DMS153 treated with DMSO at 0.1 percent for 48 hours (cell line): ENCODE data around the gene B3GNT4.
"Not testable (repeated sequence)": the region's sequence is repeated elsewhere in the genome, so short reads cannot be mapped to it uniquely, and the experiment has no call there.

Experiments
- DNase-seq: peaks from one replicate; lab custom pipeline; 2025; ENCODE audit not compliant: unreplicated experiment; lab: John Stamatoyannopoulos, UW

B3GNT4 gene

GRCh38 chr12:122187466-122187865 is 16.0 kb upstream of the B3GNT4 start:
- DNase-seq = no peak

- DNase-seq = no peak
Observed at GRCh38 chr12:122189626-122190475, 13.7 kb upstream of the B3GNT4 start.

GRCh38 chr12:122190842-122191668 is 12.5 kb upstream of the B3GNT4 start:
- DNase-seq = no peak

- no peak for DNase-seq
Observed at GRCh38 chr12:122192441-122192840, 11.1 kb upstream of the B3GNT4 start.

- no peak for DNase-seq
Observed at GRCh38 chr12:122194804-122195203, 8.7 kb upstream of the B3GNT4 start.

- DNase-seq = no peak
Observed at GRCh38 chr12:122195405-122195804, 8.1 kb upstream of the B3GNT4 start.

- no peak for DNase-seq
Observed at GRCh38 chr12:122197612-122197966, 5.9 kb upstream of the B3GNT4 start.

- DNase-seq = no peak
Observed at GRCh38 chr12:122199484-122200355, 3.8 kb upstream of the B3GNT4 start.

- no peak for DNase-seq
Observed at GRCh38 chr12:122200541-122201175, 2.9 kb upstream of the B3GNT4 start.

GRCh38 chr12:122201381-122201780 is 2.1 kb upstream of the B3GNT4 start:
- no peak for DNase-seq

- DNase-seq = no peak
Observed at GRCh38 chr12:122202017-122202416, 1.5 kb upstream of the B3GNT4 start.

- not testable (repeated sequence) for DNase-seq
Observed at GRCh38 chr12:122202811-122203210, 698 bp upstream of the B3GNT4 start.

- DNase-seq = no peak
Observed at GRCh38 chr12:122204167-122205052, 901 bp downstream of the B3GNT4 start.

- DNase-seq = no peak
Observed at GRCh38 chr12:122205053-122205925, 1.8 kb downstream of the B3GNT4 start.

GRCh38 chr12:122206111-122206881 is 2.8 kb downstream of the B3GNT4 start:
- no peak for DNase-seq

- DNase-seq = no peak
Observed at GRCh38 chr12:122206976-122207375, 3.5 kb downstream of the B3GNT4 start.

- DNase-seq = no peak
Observed at GRCh38 chr12:122207391-122207790, 3.9 kb downstream of the B3GNT4 start.
